Measurements from ENCODE around the gene C16orf74.

DNA sequence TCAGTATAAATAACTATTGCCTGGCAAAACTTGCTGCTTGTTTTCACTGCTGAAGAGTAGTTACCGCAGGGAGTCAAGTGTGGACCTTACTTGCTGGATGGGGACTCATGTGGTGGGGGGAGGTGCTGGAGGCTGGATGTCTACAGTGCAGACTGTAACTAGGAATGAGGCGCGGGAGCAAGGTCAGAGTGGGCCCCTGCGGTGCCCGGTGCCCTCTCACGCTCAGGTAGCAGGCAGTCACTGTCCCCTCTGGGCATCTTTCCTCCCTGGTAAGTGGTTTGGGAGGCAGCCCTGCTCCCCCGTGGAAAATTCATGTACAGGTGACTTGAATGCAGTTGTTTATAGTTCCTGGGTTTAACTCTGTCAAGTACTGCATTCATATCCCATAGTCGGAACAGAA is 43.8 kb upstream of the C16orf74 start:
- TF ChIP-seq POLR2A (IDR thresholded peaks at IDR 0.05) = no peak
- no peak for TF ChIP-seq CTCF (IDR thresholded peaks at IDR 0.05 in 4 of 5, conservative IDR thresholded peaks at IDR 0.05 in 1 of 5)

Measured in gastrocnemius medialis (tissue), 4 donors.